ENCODE results near the gene FBXW8.
A peak's percentile ranks its signal among the peaks of the same experiment; 100 is the strongest.

FBXW8 gene

DNA sequence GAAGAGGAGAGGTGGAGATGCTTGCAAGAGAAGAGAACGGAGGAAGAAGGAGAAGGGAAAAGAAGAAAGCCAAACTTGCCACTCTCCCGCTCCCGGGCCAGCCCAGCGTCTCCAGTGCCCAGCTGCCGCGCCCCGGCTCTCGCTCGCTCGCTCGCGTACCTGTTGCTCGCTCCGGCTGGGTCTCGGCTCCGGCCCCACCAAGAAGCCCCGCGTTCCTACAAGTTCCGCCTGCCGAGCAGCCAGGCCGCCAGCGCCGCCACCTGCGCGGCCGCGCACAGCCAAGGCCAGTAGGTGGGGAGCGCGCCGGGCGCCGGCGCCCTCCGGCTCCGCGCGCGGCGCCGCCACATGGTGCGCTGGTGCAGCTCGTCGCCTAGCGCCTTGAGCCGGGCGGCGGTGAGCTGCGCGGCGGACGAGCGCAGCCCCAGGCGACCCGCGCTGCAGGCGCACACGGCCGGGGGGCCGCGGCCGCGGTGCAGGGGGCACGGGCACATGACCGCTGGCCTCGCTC, 29.9 kb upstream of the FBXW8 start:
- H3K27ac ChIP-seq (ENCODE audit: low read length), result no peak overlapping the region
- peak overlapping the region; percentile 69 for H3K4me2 ChIP-seq (ENCODE audit: low read depth, low read length)
- H2AFZ ChIP-seq (ENCODE audit: low read length), result no peak overlapping the region
- H3K27me3 ChIP-seq (replicated peaks; ENCODE audit: insufficient read depth, low read length), result peaks cover 11% of the 10 kb centered on the region
- no peaks in the 10 kb centered on the region for H4K20me1 ChIP-seq (ENCODE audit: insufficient read depth, low read length)
- TF ChIP-seq EZH2phosphoT487 (IDR thresholded peaks at IDR 0.05; ENCODE audit: low read length) (no peak), EZH2 (optimal IDR thresholded peaks at IDR 0.05; ENCODE audit: low read depth, low read length) (no peak)
- H3K4me3 ChIP-seq (ENCODE audit: low read length), result peak overlapping the region; percentile 57
- H3K79me2 ChIP-seq (ENCODE audit: low read length), result no peaks in the 10 kb centered on the region
- no peaks in the 10 kb centered on the region for H3K36me3 ChIP-seq (replicated peaks; ENCODE audit: insufficient read depth, low read length)
- no peaks in the 10 kb centered on the region for H3K4me1 ChIP-seq (ENCODE audit: low read length)
- H3K9me2 ChIP-seq (replicated peaks; ENCODE audit: insufficient read depth, low read length), result no peaks in the 10 kb centered on the region
- no peaks in the 10 kb centered on the region for H3K9me3 ChIP-seq (replicated peaks; ENCODE audit: insufficient read depth, low read length)
- peak; percentile 59 for DNase-seq
- no peaks in the 10 kb centered on the region for H3F3A ChIP-seq (ENCODE audit: insufficient read depth, low read length)
- no peak overlapping the region; the same call in 1 of the 2 replicates for H3K9ac ChIP-seq (ENCODE audit: low read length)

DNA sequence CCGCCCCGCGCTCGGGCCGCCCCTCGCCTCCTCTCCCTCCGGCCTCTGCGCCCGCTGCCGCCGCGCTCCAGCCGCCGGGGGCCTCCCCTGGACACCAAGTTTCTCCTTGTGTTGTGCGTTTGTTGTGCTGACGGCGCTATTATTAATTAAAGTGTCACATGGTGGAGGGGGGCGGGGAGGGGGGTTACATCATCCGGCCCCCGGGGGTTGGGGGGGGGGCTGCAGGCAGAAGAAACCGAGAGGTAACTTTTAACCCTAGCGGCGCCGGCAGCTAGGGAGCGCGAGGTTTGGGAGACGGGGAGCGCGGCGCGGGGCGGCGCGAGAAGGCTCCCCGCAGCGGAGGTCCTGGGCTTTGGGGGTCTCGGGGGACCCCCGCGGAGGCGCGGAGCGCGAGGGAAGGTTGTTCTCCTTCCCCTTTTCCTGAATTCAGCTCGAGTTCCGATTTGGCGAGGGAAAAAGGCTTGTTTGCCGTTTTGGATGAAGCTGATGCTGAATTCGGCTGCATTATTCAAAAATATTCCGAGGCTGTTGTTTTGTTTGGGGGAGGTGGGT, 29.3 kb upstream of the FBXW8 start, which contains the start of gene HRK:
Gene HRK (minus strand): TSS at position 117 of the 552 bp plus-strand sequence. CDS start 134 bp downstream, outside the sequence.
- Histone ChIP-seq H3K4me3 (ENCODE audit: low read length) (peak within 1 kb of the TSS; percentile 57), H3K9me2 (replicated peaks; ENCODE audit: insufficient read depth, low read length) (no peaks in the 10 kb centered on the region), H3K27ac (ENCODE audit: low read length) (no peak within 1 kb of the TSS), H3K36me3 (replicated peaks; ENCODE audit: insufficient read depth, low read length) (no peaks in the 10 kb centered on the region), H3K4me2 (ENCODE audit: low read depth, low read length) (peak within 1 kb of the TSS; percentile 76), H3K9me3 (replicated peaks; ENCODE audit: insufficient read depth, low read length) (no peaks in the 10 kb centered on the region), H3K27me3 (replicated peaks; ENCODE audit: insufficient read depth, low read length) (peaks cover 11% of the 10 kb centered on the region), H3F3A (ENCODE audit: insufficient read depth, low read length) (no peaks in the 10 kb centered on the region), H2AFZ (ENCODE audit: low read length) (no peak within 1 kb of the TSS; the same call in 1 of the 2 replicates), H4K20me1 (ENCODE audit: insufficient read depth, low read length) (no peaks in the 10 kb centered on the region), H3K9ac (ENCODE audit: low read length) (no peak within 1 kb of the TSS; the same call in 1 of the 2 replicates), H3K4me1 (ENCODE audit: low read length) (no peaks in the 10 kb centered on the region), H3K79me2 (ENCODE audit: low read length) (no peaks in the 10 kb centered on the region)
- peak; percentile 21 for DNase-seq
- no peak for TF ChIP-seq EZH2phosphoT487 (IDR thresholded peaks at IDR 0.05; ENCODE audit: low read length)
- no peak for TF ChIP-seq EZH2 (optimal IDR thresholded peaks at IDR 0.05; ENCODE audit: low read depth, low read length)

DNA sequence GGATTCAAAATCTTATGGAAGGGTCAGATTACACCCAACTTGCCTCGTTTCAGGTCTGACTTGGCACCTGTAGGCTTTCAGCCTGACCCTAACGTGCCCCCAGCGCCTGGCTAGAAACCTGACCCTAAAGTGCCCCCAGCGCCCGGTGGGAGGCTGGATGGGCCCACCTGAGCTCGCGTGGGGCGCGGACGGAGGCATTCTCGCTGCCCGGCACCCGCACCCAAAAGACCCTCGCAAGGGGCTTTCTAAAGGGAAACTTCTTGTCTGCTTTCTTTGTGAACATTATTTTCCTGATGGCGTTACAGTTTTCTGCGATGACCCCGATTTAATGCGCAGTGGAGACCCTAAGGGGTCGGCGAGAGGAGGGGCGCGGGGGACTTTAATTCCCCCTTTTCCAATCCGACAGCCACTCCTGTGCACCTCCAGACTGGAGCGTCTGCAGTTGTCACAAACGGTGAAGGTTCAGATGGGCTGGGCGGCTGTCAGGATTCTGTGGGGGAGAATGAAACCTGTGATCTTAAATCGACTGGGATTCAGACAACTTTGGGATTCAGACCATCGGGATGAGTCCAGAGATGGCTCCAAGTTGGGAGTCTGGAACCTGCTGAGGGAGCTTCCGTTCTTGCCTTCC, 28.8 kb upstream of the FBXW8 start:
- no peaks in the 10 kb centered on the region for H3K9me3 ChIP-seq (replicated peaks; ENCODE audit: insufficient read depth, low read length)
- no peaks in the 10 kb centered on the region for H3K79me2 ChIP-seq (ENCODE audit: low read length)
- H3K4me3 ChIP-seq (ENCODE audit: low read length), result peak overlapping the region; percentile 36; the same call in 1 of the 2 replicates
- no peaks in the 10 kb centered on the region for H3K9me2 ChIP-seq (replicated peaks; ENCODE audit: insufficient read depth, low read length)
- TF ChIP-seq EZH2phosphoT487 (IDR thresholded peaks at IDR 0.05; ENCODE audit: low read length), result no peak
- TF ChIP-seq, protein P1, sequence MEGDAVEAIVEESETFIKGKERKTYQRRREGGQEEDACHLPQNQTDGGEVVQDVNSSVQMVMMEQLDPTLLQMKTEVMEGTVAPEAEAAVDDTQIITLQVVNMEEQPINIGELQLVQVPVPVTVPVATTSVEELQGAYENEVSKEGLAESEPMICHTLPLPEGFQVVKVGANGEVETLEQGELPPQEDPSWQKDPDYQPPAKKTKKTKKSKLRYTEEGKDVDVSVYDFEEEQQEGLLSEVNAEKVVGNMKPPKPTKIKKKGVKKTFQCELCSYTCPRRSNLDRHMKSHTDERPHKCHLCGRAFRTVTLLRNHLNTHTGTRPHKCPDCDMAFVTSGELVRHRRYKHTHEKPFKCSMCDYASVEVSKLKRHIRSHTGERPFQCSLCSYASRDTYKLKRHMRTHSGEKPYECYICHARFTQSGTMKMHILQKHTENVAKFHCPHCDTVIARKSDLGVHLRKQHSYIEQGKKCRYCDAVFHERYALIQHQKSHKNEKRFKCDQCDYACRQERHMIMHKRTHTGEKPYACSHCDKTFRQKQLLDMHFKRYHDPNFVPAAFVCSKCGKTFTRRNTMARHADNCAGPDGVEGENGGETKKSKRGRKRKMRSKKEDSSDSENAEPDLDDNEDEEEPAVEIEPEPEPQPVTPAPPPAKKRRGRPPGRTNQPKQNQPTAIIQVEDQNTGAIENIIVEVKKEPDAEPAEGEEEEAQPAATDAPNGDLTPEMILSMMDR (IDR thresholded peaks at IDR 0.05; ENCODE audit: low read length), result no peak
- TF ChIP-seq EZH2 (optimal IDR thresholded peaks at IDR 0.05; ENCODE audit: low read depth, low read length), result no peak
- no peaks in the 10 kb centered on the region for H3K4me1 ChIP-seq (ENCODE audit: low read length)
- H3K27me3 ChIP-seq (replicated peaks; ENCODE audit: insufficient read depth, low read length), result peaks cover 11% of the 10 kb centered on the region
- H2AFZ ChIP-seq (ENCODE audit: low read length), result no peak overlapping the region; the same call in 1 of the 2 replicates
- H3K27ac ChIP-seq (ENCODE audit: low read length), result no peak overlapping the region
- no peak for DNase-seq
- H3F3A ChIP-seq (ENCODE audit: insufficient read depth, low read length), result no peaks in the 10 kb centered on the region
- no peaks in the 10 kb centered on the region for H4K20me1 ChIP-seq (ENCODE audit: insufficient read depth, low read length)
- H3K4me2 ChIP-seq (ENCODE audit: low read depth, low read length), result peak overlapping the region; percentile 76; the same call in 1 of the 2 replicates
- no peaks in the 10 kb centered on the region for H3K36me3 ChIP-seq (replicated peaks; ENCODE audit: insufficient read depth, low read length)
- H3K9ac ChIP-seq (ENCODE audit: low read length), result no peak overlapping the region

DNA sequence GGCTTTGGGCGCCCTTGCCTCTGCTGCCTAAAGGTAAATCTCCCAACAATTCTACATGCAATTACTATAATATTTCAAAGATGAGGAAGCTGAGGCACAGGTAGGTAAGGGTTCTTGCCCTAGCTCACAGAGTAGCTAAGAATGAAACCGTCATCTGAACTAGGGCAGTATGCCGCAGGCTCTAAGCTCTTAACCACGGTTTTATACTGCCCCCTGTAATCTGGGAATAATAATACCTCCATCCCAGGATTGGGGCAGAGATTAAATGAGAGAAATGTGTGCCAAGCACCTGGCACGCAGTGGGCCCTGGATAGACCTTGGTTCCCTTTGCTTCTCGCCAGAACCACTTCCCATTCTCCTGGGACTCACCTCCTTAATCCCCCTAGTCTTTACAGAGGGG, 28.0 kb upstream of the FBXW8 start:
- Histone ChIP-seq H3K4me1 (ENCODE audit: low read length) (no peaks in the 10 kb centered on the region), H3K4me2 (ENCODE audit: low read depth, low read length) (no peak overlapping the region)
- DNase-seq, result no peak

More for the DNA sequence above, 28.0 kb upstream of the FBXW8 start:
- H3K9ac ChIP-seq (ENCODE audit: low read length), result no peak overlapping the region
- no peaks in the 10 kb centered on the region for H3K36me3 ChIP-seq (replicated peaks; ENCODE audit: insufficient read depth, low read length)
- no peak overlapping the region for H2AFZ ChIP-seq (ENCODE audit: low read length)
- no peaks in the 10 kb centered on the region for H3K79me2 ChIP-seq (ENCODE audit: low read length)
- no peak overlapping the region for H3K4me3 ChIP-seq (ENCODE audit: low read length)
- no peaks in the 10 kb centered on the region for H3F3A ChIP-seq (ENCODE audit: insufficient read depth, low read length)
- TF ChIP-seq EZH2phosphoT487 (IDR thresholded peaks at IDR 0.05; ENCODE audit: low read length), result no peak
- TF ChIP-seq, protein P1 (IDR thresholded peaks at IDR 0.05; ENCODE audit: low read length), result no peak
- TF ChIP-seq EZH2 (optimal IDR thresholded peaks at IDR 0.05; ENCODE audit: low read depth, low read length), result no peak
- no peaks in the 10 kb centered on the region for H3K9me3 ChIP-seq (replicated peaks; ENCODE audit: insufficient read depth, low read length)
- H3K9me2 ChIP-seq (replicated peaks; ENCODE audit: insufficient read depth, low read length), result no peaks in the 10 kb centered on the region
- H4K20me1 ChIP-seq (ENCODE audit: insufficient read depth, low read length), result no peaks in the 10 kb centered on the region
- peaks cover 11% of the 10 kb centered on the region for H3K27me3 ChIP-seq (replicated peaks; ENCODE audit: insufficient read depth, low read length)
- H3K27ac ChIP-seq (ENCODE audit: low read length), result no peak overlapping the region

Measured in MM.1S (cell line).